Measurements from ENCODE around the gene FRYL. TPM values are rescaled to one million over a fixed set of nuclear protein-coding genes. Genes with fewer than 3 reads are reported as not detected.

FRYL gene
- total RNA-seq, 1 experiment from 2014 or later, result 43.1 TPM

DNA sequence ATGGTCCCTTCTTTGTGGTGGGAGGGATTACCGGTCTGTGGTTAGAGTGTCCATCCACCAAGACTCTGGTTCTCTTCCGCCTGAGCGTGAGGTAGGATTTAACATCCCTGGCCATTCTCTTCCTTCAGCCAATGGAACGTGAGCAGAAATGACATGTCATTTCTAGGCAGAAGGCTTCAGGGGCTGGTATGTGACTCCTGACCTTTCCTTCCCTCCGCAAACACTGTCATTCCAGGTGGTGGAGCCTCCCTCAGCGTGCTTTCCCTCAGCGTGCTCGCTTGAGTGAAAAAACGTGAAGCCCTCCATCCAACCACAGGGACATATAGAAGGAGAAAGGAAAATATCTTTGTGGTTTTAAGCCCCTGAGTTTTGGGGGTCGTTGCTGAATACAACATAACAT is 330.9 kb downstream of the FRYL start:
- H3K27ac ChIP-seq (ENCODE audit: low read depth, low read length, poor library complexity, severe bottlenecking), result no peak overlapping the region
- intact Hi-C loops (cut with micrococcal nuclease; ENCODE audit: unreplicated experiment), result loop anchor here (5.0 to 10.0 kb wide), 2 partner anchors 93 to 516 kb away; no protein-coding TSS in a partner anchor
- H3K9me3 ChIP-seq (ENCODE audit: low read depth, low read length, poor library complexity, severe bottlenecking), result no peaks in the 10 kb centered on the region
- TF ChIP-seq, protein P1, sequence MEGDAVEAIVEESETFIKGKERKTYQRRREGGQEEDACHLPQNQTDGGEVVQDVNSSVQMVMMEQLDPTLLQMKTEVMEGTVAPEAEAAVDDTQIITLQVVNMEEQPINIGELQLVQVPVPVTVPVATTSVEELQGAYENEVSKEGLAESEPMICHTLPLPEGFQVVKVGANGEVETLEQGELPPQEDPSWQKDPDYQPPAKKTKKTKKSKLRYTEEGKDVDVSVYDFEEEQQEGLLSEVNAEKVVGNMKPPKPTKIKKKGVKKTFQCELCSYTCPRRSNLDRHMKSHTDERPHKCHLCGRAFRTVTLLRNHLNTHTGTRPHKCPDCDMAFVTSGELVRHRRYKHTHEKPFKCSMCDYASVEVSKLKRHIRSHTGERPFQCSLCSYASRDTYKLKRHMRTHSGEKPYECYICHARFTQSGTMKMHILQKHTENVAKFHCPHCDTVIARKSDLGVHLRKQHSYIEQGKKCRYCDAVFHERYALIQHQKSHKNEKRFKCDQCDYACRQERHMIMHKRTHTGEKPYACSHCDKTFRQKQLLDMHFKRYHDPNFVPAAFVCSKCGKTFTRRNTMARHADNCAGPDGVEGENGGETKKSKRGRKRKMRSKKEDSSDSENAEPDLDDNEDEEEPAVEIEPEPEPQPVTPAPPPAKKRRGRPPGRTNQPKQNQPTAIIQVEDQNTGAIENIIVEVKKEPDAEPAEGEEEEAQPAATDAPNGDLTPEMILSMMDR (conservative IDR thresholded peaks at IDR 0.05; ENCODE audit: low read depth, low read length), result no peak
- TF ChIP-seq EZH2 (IDR thresholded peaks at IDR 0.05; ENCODE audit: borderline replicate concordance, low read depth, low read length, poor library complexity, severe bottlenecking), result no peak
- no peak for DNase-seq (ENCODE audit: low spot score)
- no peak overlapping the region for H3K4me3 ChIP-seq (ENCODE audit: low read depth, low read length, poor library complexity, severe bottlenecking)
- H3K36me3 ChIP-seq (ENCODE audit: insufficient read depth, low read length, poor library complexity, severe bottlenecking), result no peaks in the 10 kb centered on the region
- peaks cover 8% of the 10 kb centered on the region for H3K4me1 ChIP-seq (ENCODE audit: insufficient read depth, low read length, poor library complexity, severe bottlenecking)
- ChIA-PET POLR2A (ENCODE audit: low non-redundant PET) (no interaction called here), CTCF (no interaction called here)
- no TSS peak for BruUV-seq (replicated peaks)
- no peaks in the 10 kb centered on the region for H3K27me3 ChIP-seq (replicated peaks; ENCODE audit: insufficient read depth, low read depth, low read length, poor library complexity)

Other genes with a start within 250 kb of the FRYL start
- gene OCIAD1, start 50.8 kb upstream of the FRYL start, total RNA-seq (2021), result 138 and 143 TPM in 2 replicates
- 139 and 166 TPM in 2 replicates for gene OCIAD2, start 126.5 kb upstream of the FRYL start, total RNA-seq (2021)
- gene CWH43, start 206.0 kb upstream of the FRYL start, total RNA-seq (2021), result not detected in 2 replicates

Data from A673 (cell line).